ENCODE results near the gene PDE6A.

Gene PDE6A

DNA sequence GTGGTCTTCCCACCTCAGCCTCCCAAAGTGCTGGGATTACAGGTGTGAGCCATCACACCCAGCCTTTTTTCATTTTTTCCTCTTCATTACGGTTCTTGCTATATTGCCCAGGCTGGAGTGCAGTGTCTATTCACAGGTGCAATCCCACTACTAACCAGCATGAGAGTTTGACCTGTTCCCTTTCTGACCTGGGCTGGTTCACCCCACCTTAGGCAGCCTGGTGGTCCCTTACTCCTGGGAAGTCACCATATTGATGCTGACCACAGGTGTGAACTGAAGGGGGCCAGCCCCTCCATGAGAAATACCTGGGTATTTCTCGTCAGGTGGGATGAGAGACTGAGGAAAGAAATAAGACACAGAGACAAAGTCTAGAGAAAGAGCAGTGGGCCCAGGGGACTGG lies 2.4 kb downstream of the PDE6A start:
- Histone ChIP-seq H3K27ac (ENCODE audit: low read depth, low read length) (no peak overlapping the region), H3K4me3 (ENCODE audit: low read length) (no peak overlapping the region), H3K36me3 (ENCODE audit: control insufficient read depth, low read length) (no peaks in the 10 kb centered on the region)

DNA sequence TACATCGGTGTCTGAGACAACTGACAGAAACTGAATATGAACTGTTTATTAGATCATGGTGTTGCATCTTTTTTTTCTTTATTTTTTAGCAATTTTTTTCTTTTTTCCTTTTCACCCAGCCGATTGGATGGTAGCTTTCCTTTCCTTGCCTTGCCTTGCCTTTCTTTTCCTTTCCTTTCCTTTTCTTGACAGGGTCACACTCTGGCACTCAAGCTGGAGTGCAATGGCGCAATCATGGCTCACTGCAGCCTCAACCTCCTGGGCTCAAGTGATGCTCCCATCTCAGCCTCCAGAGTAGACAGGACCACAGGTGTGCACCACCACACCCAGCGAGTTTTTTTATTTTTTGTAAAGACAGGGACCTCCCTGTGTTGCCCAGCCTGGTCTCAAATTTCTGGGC lies 2.8 kb downstream of the PDE6A start:
- H3K36me3 ChIP-seq (ENCODE audit: control insufficient read depth, low read length), result no peaks in the 10 kb centered on the region
- no peak overlapping the region for H3K4me2 ChIP-seq (ENCODE audit: low read length)
- no peaks in the 10 kb centered on the region for H3F3A ChIP-seq (ENCODE audit: control insufficient read depth, insufficient read depth)
- no peaks in the 10 kb centered on the region for H3K9me2 ChIP-seq (replicated peaks; ENCODE audit: control insufficient read depth, low read length)
- no peaks in the 10 kb centered on the region for H3K79me2 ChIP-seq (ENCODE audit: control insufficient read depth, low read length)
- no peaks in the 10 kb centered on the region for H3K9me3 ChIP-seq (ENCODE audit: control insufficient read depth, insufficient read depth, low read length)
- no peak overlapping the region for H3K4me3 ChIP-seq (ENCODE audit: low read length)
- TF ChIP-seq CTCF (IDR thresholded peaks at IDR 0.05; ENCODE audit: low read depth, low read length, poor library complexity, severe bottlenecking), result no peak
- TF ChIP-seq EZH2phosphoT487 (IDR thresholded peaks at IDR 0.05; ENCODE audit: borderline replicate concordance, low read length), result no peak
- H3K4me1 ChIP-seq (ENCODE audit: control insufficient read depth, low read length), result no peaks in the 10 kb centered on the region
- H3K27me3 ChIP-seq (ENCODE audit: control insufficient read depth, low read length), result peaks cover 20% of the 10 kb centered on the region
- H3K27ac ChIP-seq (ENCODE audit: low read depth, low read length), result no peak overlapping the region
- H4K20me1 ChIP-seq (ENCODE audit: control insufficient read depth, insufficient read depth, low read depth, low read length), result no peaks in the 10 kb centered on the region

More for the DNA sequence above, 2.4 kb downstream of the PDE6A start:
- Histone ChIP-seq H3K4me2 (ENCODE audit: low read length) (no peak overlapping the region), H3K4me1 (ENCODE audit: control insufficient read depth, low read length) (no peaks in the 10 kb centered on the region), H3K79me2 (ENCODE audit: control insufficient read depth, low read length) (no peaks in the 10 kb centered on the region), H3F3A (ENCODE audit: control insufficient read depth, insufficient read depth) (no peaks in the 10 kb centered on the region), H4K20me1 (ENCODE audit: control insufficient read depth, insufficient read depth, low read depth, low read length) (no peaks in the 10 kb centered on the region), H3K27me3 (ENCODE audit: control insufficient read depth, low read length) (peaks cover 19% of the 10 kb centered on the region), H3K9me3 (ENCODE audit: control insufficient read depth, insufficient read depth, low read length) (no peaks in the 10 kb centered on the region), H3K9me2 (replicated peaks; ENCODE audit: control insufficient read depth, low read length) (no peaks in the 10 kb centered on the region)
- no peak for TF ChIP-seq CTCF (IDR thresholded peaks at IDR 0.05; ENCODE audit: low read depth, low read length, poor library complexity, severe bottlenecking)
- TF ChIP-seq EZH2phosphoT487 (IDR thresholded peaks at IDR 0.05; ENCODE audit: borderline replicate concordance, low read length), result no peak

DNA sequence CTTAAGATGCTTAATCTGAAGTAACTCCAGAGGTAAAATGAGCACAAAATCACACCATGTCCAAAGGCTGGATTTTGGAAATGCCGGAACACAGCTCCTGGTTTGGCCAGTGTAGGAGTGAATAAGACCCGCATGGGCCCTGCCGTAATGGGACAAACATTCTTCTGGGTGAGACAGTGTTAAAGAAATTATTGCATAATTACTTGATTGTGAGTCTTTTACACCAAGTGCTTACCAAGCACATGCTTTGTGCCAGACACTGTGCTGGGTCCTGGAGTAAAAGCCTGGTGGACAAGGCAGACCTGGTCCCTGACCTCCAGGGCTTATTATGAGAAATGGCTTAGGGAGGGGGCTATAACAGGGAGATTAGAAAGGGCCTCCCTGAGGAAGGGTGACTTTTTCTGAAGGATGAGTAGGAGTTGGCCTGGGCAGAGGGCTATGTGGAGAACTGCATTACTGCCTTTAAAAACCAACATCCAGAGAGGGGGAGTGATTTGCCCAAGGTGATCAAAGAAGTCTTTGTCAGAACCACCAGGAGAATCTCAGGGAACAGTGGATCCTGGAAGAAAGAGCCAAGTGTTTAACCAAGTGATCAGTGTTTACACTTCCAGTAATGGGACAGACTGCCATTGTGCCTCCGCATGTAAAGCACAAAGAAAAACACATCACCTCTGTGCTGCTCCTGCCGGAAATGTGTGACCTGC lies 3.5 kb downstream of the PDE6A start:
- H3K36me3 ChIP-seq (ENCODE audit: control insufficient read depth, low read length), result no peaks in the 10 kb centered on the region
- no peaks in the 10 kb centered on the region for H3K79me2 ChIP-seq (ENCODE audit: control insufficient read depth, low read length)
- no peak overlapping the region for H3K4me2 ChIP-seq (ENCODE audit: low read length)
- TF ChIP-seq EZH2phosphoT487 (IDR thresholded peaks at IDR 0.05; ENCODE audit: borderline replicate concordance, low read length), result no peak
- no peak for TF ChIP-seq CTCF (IDR thresholded peaks at IDR 0.05; ENCODE audit: low read depth, low read length, poor library complexity, severe bottlenecking)
- H4K20me1 ChIP-seq (ENCODE audit: control insufficient read depth, insufficient read depth, low read depth, low read length), result no peaks in the 10 kb centered on the region
- H3F3A ChIP-seq (ENCODE audit: control insufficient read depth, insufficient read depth), result no peaks in the 10 kb centered on the region
- peaks cover 25% of the 10 kb centered on the region for H3K27me3 ChIP-seq (ENCODE audit: control insufficient read depth, low read length)
- H3K27ac ChIP-seq (ENCODE audit: low read depth, low read length), result no peak overlapping the region
- H3K9me2 ChIP-seq (replicated peaks; ENCODE audit: control insufficient read depth, low read length), result no peaks in the 10 kb centered on the region
- H3K9me3 ChIP-seq (ENCODE audit: control insufficient read depth, insufficient read depth, low read length), result no peaks in the 10 kb centered on the region
- no peak overlapping the region for H3K4me3 ChIP-seq (ENCODE audit: low read length)
- H3K4me1 ChIP-seq (ENCODE audit: control insufficient read depth, low read length), result no peaks in the 10 kb centered on the region

Measured in DOHH2 (cell line).